GM12878 (cell line): ENCODE results near the gene ERC2. TPM values are rescaled to one million over a fixed set of nuclear protein-coding genes. Genes with fewer than 3 reads are reported as not detected.
A peak's percentile ranks its signal among the peaks of the same experiment; 100 is the strongest.

Experiments used
- ATAC-seq: fragments of 200-7000 bp; cut with Tn5 transposase; 3 replicates; pipeline ENCODE4 v1.9.1; 2020; ENCODE audit warnings: mild to moderate bottlenecking, moderate library complexity
- BruUV-seq: library from RNA; stranded (reverse); fragments of 400-500 nt; replicated peaks from 2 replicates; lab custom pipeline; 2021; lab: Mats Ljungman, UMichigan
- CTCF ChIA-PET: fragments of 300-600 bp; sonication (Branson Sonifier 250); formaldehyde crosslinking; extraction: SDS; loops from one replicate; lab custom pipeline; 2021; ENCODE audit warnings: inconsistent platforms; lab: Yijun Ruan, JAX
- POLR2A ChIA-PET: fragments of 350-600 bp; formaldehyde crosslinking; extraction: SDS; loops from one replicate; lab custom pipeline; 2021; ENCODE audit warnings: inconsistent platforms; lab: Charles Lee
- RAD21 ChIA-PET: fragments of 300-600 bp; sonication (Branson Sonifier 250); formaldehyde crosslinking; loops from one replicate; lab custom pipeline; 2023; ENCODE audit warnings: antibody characterized with exemption; ENCODE audit not compliant: unreplicated experiment; lab: Charles Lee
- SMC1A ChIA-PET: fragments of 300-600 bp; sonication (Branson Sonifier 250); formaldehyde crosslinking; loops from one replicate; lab custom pipeline; 2023; ENCODE audit not compliant: unreplicated experiment, uncharacterized antibody; lab: Charles Lee
- DNase-seq: peaks from one replicate; pipeline ENCODE4 v3.0.0-alpha.2; 2011; ENCODE audit warnings: low read depth, low spot score
- FAIRE-seq: peaks from 3 replicates; lab custom pipeline; 2011; peaks lifted over from hg19 to GRCh38; lab: Jason Lieb, UNC
- H2AFZ ChIP-seq: 2 replicates; pipeline ENCODE4 v1.6.0; 2011; ENCODE audit warnings: low read depth, low read length, control low read depth; ENCODE audit not compliant: control insufficient read depth
- H3K27ac ChIP-seq: 2 replicates; pipeline ENCODE4 v1.5.1; 2011; ENCODE audit warnings: control low read depth; ENCODE audit not compliant: control insufficient read depth, insufficient read depth
- H3K27me3 ChIP-seq, 2 experiments: replicated peaks in 1 of 2; 2 replicates each; pipeline versions ENCODE4 v1.6.0 to v1.6.1; 2011; ENCODE audit warnings: low read length in 1 of 2; ENCODE audit not compliant: control insufficient read depth in 2 of 2, insufficient read depth in 2 of 2
- H3K36me3 ChIP-seq, 2 experiments: 2 replicates each; pipeline ENCODE4 v1.5.1; 2011; ENCODE audit warnings: low read length in 1 of 2; ENCODE audit not compliant: control insufficient read depth in 2 of 2, insufficient read depth in 2 of 2
- H3K4me1 ChIP-seq: 2 replicates; pipeline ENCODE4 v1.6.1; 2011; ENCODE audit warnings: mild to moderate bottlenecking, low read length, moderate library complexity, mixed read lengths; ENCODE audit not compliant: control insufficient read depth, insufficient read depth
- H3K4me2 ChIP-seq: 2 replicates; pipeline ENCODE4 v1.6.0; 2011; ENCODE audit warnings: control low read depth; ENCODE audit not compliant: control insufficient read depth, insufficient read depth
- H3K4me3 ChIP-seq: fragments of 200-600 bp; sonication (generic); 2 replicates; pipeline ENCODE4 v1.5.1; 2016
- H3K79me2 ChIP-seq: 2 replicates; pipeline ENCODE4 v1.6.0; 2011; ENCODE audit warnings: low read length; ENCODE audit not compliant: control insufficient read depth, insufficient read depth
- H3K9ac ChIP-seq: 2 replicates; pipeline ENCODE4 v1.8.0; 2011; ENCODE audit warnings: low read length, control low read depth, mixed read lengths; ENCODE audit not compliant: control insufficient read depth, insufficient read depth
- H3K9me3 ChIP-seq: replicated peaks from 3 replicates; pipeline ENCODE4 v1.5.1; 2011; ENCODE audit warnings: mild to moderate bottlenecking, low read length; ENCODE audit not compliant: control insufficient read depth, insufficient read depth
- H4K20me1 ChIP-seq: 2 replicates; pipeline ENCODE4 v1.6.0; 2011; ENCODE audit not compliant: control insufficient read depth, insufficient read depth
- BCL11A ChIP-seq: IDR thresholded peaks from 2 replicates; pipeline ENCODE4 v1.6.1; 2011; ENCODE audit warnings: low read depth, low read length
- CHD2 ChIP-seq: IDR thresholded peaks from 2 replicates; pipeline ENCODE4 v1.6.1; 2011; ENCODE audit warnings: low read depth, low read length, improper control_type of control experiment, borderline replicate concordance
- HSF1 ChIP-seq: fragments of 150-350 bp; IDR thresholded peaks from 2 replicates; pipeline ENCODE4 v1.6.1; 2014; ENCODE audit warnings: mild to moderate bottlenecking, low read depth, low read length
- IRF4 ChIP-seq: IDR thresholded peaks from 2 replicates; pipeline ENCODE4 v1.6.1; 2011; ENCODE audit warnings: low read depth, low read length
- JUNB ChIP-seq: IDR thresholded peaks from 2 replicates; pipeline ENCODE4 v1.6.1; 2016; ENCODE audit warnings: antibody characterized with exemption, mild to moderate bottlenecking
- KLF5 ChIP-seq: fragments of 450-650 bp; IDR thresholded peaks from 2 replicates; pipeline ENCODE4 v1.6.1; 2014; ENCODE audit warnings: mild to moderate bottlenecking; ENCODE audit not compliant: partially characterized antibody
- MYB ChIP-seq: fragments of 150-350 bp; IDR thresholded peaks from 2 replicates; pipeline ENCODE4 v1.6.1; 2014; ENCODE audit warnings: mild to moderate bottlenecking, low read depth, low read length, borderline replicate concordance
- NFXL1 ChIP-seq: fragments of 450-650 bp; IDR thresholded peaks from 2 replicates; pipeline ENCODE4 v1.6.1; 2017; ENCODE audit warnings: antibody characterized with exemption, mild to moderate bottlenecking, borderline replicate concordance
- NR2C1 ChIP-seq: fragments of 450-650 bp; IDR thresholded peaks from 2 replicates; pipeline ENCODE4 v1.6.1; 2017; ENCODE audit warnings: antibody characterized with exemption, mild to moderate bottlenecking, moderate library complexity
- PRDM15 ChIP-seq: fragments of 450-650 bp; formaldehyde crosslinking; IDR thresholded peaks from 2 replicates; pipeline ENCODE4 v1.4.0; 2020; ENCODE audit warnings: mild to moderate bottlenecking, moderate library complexity
- SUZ12 ChIP-seq: fragments of 200-600 bp; sonication (generic); IDR thresholded peaks from one replicate; pipeline ENCODE4 v1.6.1; 2018; ENCODE audit warnings: antibody characterized with exemption, mild to moderate bottlenecking; ENCODE audit not compliant: unreplicated experiment
- WGBS: methylation state at CpG from one replicate; pipeline ENCODE4 v1.1.6; 2016; ENCODE audit warnings: low lambda C conversion rate; ENCODE audit not compliant: insufficient replicate concordance, insufficient coverage; ENCODE audit errors: missing lambda C conversion rate; 5-methylcytosine and 5-hydroxymethylcytosine counted together
- in situ Hi-C: fragments of 300-500 bp; cut with MboI; formaldehyde crosslinking; loops from 9 replicates; pipeline ENCODE4 v1.14.3; 2018; ENCODE audit warnings: mixed read lengths
- intact Hi-C: fragments of 100-400 bp; cut with micrococcal nuclease; formaldehyde crosslinking; loops from one replicate; pipeline ENCODE4 v1.14.2; 2022; ENCODE audit not compliant: unreplicated experiment
- polyA plus RNA-seq, 11 experiments: library from polyadenylated mRNA; depleted of rRNA in 4 of 11; unstranded in 6 of 11; stranded (reverse) in 5 of 11; fragments of >200 nt; fragmentation: Nextera tagmentation in 4 of 11; fragmentation: Illumina TruSeq in 1 of 11; extraction: Ambion mirVana in 4 of 11; extraction: Trizol in 1 of 11; gene quantifications; 1 replicate in 1 of 11; 2 replicates in 10 of 11; pipeline versions ENCODE4 v1.2.1 to v1.2.3, GENCODE V29; 2011 to 2016; ENCODE audit warnings: inconsistent platforms in 2 of 11, missing spikeins in 2 of 11, low read depth in 1 of 11
- total RNA-seq, 4 experiments: library from RNA; depleted of rRNA in 3 of 4; stranded (reverse); fragments of >200 nt in 3 of 4; fragmentation: Illumina TruSeq in 1 of 4; extraction: Trizol in 1 of 4; gene quantifications; 2 replicates each; pipeline versions ENCODE4 v1.2.1 to v1.2.3, GENCODE V29; 2013 to 2021

Gene ERC2
- total and polyA plus RNA-seq, 10 of the 15 experiments (the other 5 are each of a cell fraction or from before 2014, with no cell fraction given): 0.06 to 1.4 (median 0.12) TPM; not detected in 3

- H3K27me3 ChIP-seq: no peaks in the 10 kb centered on the region
- no peaks in the 10 kb centered on the region for H4K20me1 ChIP-seq
- CTCF ChIA-PET: interaction anchor here (1.1 to 1.3 kb wide), 4 partner anchors 9 to 56 kb away, joined by 3 to 4 read pairs (median 3); no protein-coding TSS in a partner anchor
- TF ChIP-seq NFXL1: no peak
- RAD21 ChIA-PET: no interaction called here
- no peak overlapping the region for H3K4me2 ChIP-seq
- H3K9me3 ChIP-seq: no peaks in the 10 kb centered on the region; the same call in 2 of the 3 replicates
- SMC1A ChIA-PET: interaction anchor here (0.6 to 2.2 kb wide), 3 partner anchors 11 to 418 kb away, joined by 3 to 8 read pairs (median 4); no protein-coding TSS in a partner anchor
- in situ Hi-C loops: no loop called here
- H3K79me2 ChIP-seq: no peaks in the 10 kb centered on the region
- H3K4me1 ChIP-seq: peaks cover 6% of the 10 kb centered on the region
- POLR2A ChIA-PET: no interaction called here
- BruUV-seq: no TSS peak
- no peaks in the 10 kb centered on the region for H3K36me3 ChIP-seq
- no peak overlapping the region for H3K27ac ChIP-seq
- FAIRE-seq: no peak
- peak overlapping the region; percentile 41 for H2AFZ ChIP-seq
- WGBS: 51% methylated on average over 5 of the region's 5 CpGs
- H3K4me3 ChIP-seq: no peak overlapping the region
- no peak overlapping the region for H3K9ac ChIP-seq
- no peak for ATAC-seq
- no peak for DNase-seq
- intact Hi-C loops: no loop called here
These were observed 876.4 kb downstream of the ERC2 start for GRCh38 chr3:55591888-55592287.

GRCh38 chr3:55588146-55588765, 880.0 kb downstream of the ERC2 start:
- Histone ChIP-seq H3K4me2 (peak overlapping the region; percentile 54; the same call in 1 of the 2 replicates), H3K9me3 (no peaks in the 10 kb centered on the region), H3K36me3 (no peaks in the 10 kb centered on the region), H4K20me1 (no peaks in the 10 kb centered on the region), H3K27me3 (no peaks in the 10 kb centered on the region), H3K79me2 (no peaks in the 10 kb centered on the region), H3K4me3 (no peak overlapping the region), H2AFZ (no peak overlapping the region), H3K4me1 (peaks cover 6% of the 10 kb centered on the region), H3K27ac (no peak overlapping the region), H3K9ac (no peak overlapping the region)
- in situ Hi-C loops (no loop called here), intact Hi-C loops (no loop called here)
- ATAC-seq (peak; percentile 89), DNase-seq (no peak), FAIRE-seq (peak; percentile 70)
- RAD21 ChIA-PET: interaction anchor here (1.0 to 1.4 kb wide), 3 partner anchors 19 to 101 kb away, joined by 3 to 12 read pairs (median 3); partner anchors contain the start of gene WNT5A
- CTCF ChIA-PET: no interaction called here
- POLR2A ChIA-PET: interaction anchor here (1.2 kb wide), 1 partner anchor 72 kb away, joined by 4 read pairs; no protein-coding TSS in a partner anchor
- 45% methylated on average over 10 of the region's 10 CpGs for WGBS
- SMC1A ChIA-PET: interaction anchor here (0.8 kb wide), 3 partner anchors 13 to 134 kb away, joined by 3 to 4 read pairs (median 3); no protein-coding TSS in a partner anchor
- no TSS peak for BruUV-seq
- TF ChIP-seq PRDM15 (CRISPR knock-in tag) (no peak), NR2C1 (no peak), CHD2 (no peak), KLF5 (no peak), MYB (no peak), JUNB (peak; percentile 69), SUZ12 (no peak), IRF4 (peak; percentile 64), BCL11A (no peak), HSF1 (no peak)
